ENCODE measurements around the gene PLCXD1.
"Not testable (repeated sequence)": the region's sequence is repeated elsewhere in the genome, so short reads cannot be mapped to it uniquely, and the experiment has no call there.

Gene PLCXD1

DNA sequence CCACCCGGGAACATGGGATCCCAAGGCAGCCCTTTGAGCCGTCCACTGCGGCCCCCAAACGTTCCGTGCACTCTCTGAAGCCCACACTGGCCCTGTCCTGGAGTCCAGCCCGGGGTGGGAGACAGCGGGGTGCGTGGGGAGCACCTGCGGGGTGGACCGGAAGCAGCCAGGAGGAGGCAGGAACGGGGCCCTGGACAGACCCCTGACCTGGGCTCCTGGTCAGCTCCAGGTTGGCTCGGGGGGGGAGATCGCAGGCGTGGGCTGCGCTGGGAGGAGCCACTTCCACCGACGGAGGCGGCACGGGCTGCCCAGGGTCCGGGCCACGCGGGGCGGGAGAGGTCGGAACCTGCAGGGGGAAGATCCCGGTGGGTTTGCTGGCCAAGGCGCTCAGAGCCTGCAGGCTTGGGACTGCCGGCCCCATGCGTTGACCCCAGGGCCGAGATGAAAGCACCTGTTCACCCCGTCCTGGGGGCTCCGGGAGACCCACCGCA lies 5.7 kb upstream of the PLCXD1 start:
- Histone ChIP-seq H3K27me3 (replicated peaks; ENCODE audit: control insufficient read depth, insufficient read depth, low read length) (peaks cover 2% of the 10 kb centered on the region), H3K4me3 (replicated peaks; ENCODE audit: low read depth, low read length) (no peak overlapping the region), H3K36me3 (ENCODE audit: control insufficient read depth, insufficient read depth, low read length) (no peaks in the 10 kb centered on the region)
- DNase-seq (ENCODE audit: extremely low read depth, insufficient read length): no peak
- TF ChIP-seq, protein P1, sequence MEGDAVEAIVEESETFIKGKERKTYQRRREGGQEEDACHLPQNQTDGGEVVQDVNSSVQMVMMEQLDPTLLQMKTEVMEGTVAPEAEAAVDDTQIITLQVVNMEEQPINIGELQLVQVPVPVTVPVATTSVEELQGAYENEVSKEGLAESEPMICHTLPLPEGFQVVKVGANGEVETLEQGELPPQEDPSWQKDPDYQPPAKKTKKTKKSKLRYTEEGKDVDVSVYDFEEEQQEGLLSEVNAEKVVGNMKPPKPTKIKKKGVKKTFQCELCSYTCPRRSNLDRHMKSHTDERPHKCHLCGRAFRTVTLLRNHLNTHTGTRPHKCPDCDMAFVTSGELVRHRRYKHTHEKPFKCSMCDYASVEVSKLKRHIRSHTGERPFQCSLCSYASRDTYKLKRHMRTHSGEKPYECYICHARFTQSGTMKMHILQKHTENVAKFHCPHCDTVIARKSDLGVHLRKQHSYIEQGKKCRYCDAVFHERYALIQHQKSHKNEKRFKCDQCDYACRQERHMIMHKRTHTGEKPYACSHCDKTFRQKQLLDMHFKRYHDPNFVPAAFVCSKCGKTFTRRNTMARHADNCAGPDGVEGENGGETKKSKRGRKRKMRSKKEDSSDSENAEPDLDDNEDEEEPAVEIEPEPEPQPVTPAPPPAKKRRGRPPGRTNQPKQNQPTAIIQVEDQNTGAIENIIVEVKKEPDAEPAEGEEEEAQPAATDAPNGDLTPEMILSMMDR (IDR thresholded peaks at IDR 0.05; ENCODE audit: insufficient read depth, low read length, poor library complexity, severe bottlenecking): no peak

DNA sequence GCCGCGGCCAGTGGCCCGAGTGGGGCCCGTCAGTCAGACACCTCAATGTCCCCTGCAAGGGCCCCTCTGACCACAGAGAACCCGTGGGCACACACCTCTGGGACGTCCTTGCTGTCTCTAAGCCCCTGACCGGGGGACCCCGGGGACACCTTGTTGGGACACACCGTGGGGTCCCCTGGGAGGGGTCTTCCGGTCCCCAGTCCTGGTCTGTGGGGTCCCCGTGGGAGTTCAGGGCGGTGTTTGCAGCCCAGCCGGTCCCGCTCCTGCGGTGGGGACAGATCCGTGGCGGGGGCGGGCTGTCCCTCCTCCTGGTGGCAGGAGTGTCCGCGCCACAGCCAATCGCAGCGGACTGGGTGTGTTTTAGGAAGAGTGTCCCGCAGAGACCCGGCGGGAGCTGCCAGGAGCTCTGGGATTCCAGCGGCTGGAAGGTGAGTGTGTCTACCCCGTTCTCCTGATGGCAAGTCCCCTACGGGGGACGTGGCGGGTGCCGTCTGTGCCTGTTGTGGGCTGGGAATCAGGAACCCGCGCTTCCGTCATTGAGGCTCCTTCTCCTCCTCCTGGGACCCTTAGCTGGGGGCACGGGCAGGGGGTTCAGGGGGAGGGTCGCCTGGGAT lies 5.1 kb upstream of the PLCXD1 start:
- Histone ChIP-seq H3K36me3 (ENCODE audit: control insufficient read depth, insufficient read depth, low read length) (no peaks in the 10 kb centered on the region), H3K4me3 (replicated peaks; ENCODE audit: low read depth, low read length) (peak overlapping the region; percentile 1), H3K27me3 (replicated peaks; ENCODE audit: control insufficient read depth, insufficient read depth, low read length) (peaks cover 2% of the 10 kb centered on the region)
- DNase-seq (ENCODE audit: extremely low read depth, insufficient read length): no peak
- TF ChIP-seq, protein P1 (IDR thresholded peaks at IDR 0.05; ENCODE audit: insufficient read depth, low read length, poor library complexity, severe bottlenecking): no peak

DNA sequence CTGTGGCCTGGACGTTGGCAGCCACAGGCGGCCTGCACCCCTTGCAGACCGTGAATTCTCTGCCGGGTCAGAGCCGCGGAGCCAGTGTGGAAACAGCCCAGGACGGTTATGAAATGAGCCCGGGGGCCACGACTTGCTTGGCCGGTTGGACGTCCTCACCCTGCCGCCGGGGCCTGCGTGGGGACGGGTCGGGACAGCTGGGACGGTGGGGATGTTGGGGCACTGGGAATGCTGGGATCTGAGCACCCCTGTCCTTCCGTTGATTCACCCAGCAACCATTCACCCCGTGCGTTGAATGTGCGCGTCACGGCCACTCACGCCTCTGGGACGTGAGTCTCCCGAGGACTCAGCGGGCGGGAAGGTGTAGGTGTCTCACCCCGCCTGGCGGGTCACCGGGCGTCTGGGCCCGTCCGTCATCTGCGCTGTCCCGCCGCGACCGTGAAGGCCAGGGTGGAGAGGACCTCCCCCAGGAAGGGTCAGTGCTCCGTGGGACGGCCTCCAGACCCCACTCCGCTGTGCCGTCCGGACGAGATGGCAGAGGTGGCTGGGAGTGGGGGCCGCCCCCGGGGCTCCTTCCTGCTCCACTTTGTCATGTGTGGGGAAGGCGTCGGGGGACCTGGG lies 4.5 kb upstream of the PLCXD1 start:
- H3K27me3 ChIP-seq (replicated peaks; ENCODE audit: control insufficient read depth, insufficient read depth, low read length): peaks cover 2% of the 10 kb centered on the region
- H3K36me3 ChIP-seq (ENCODE audit: control insufficient read depth, insufficient read depth, low read length): no peaks in the 10 kb centered on the region
- H3K4me3 ChIP-seq (replicated peaks; ENCODE audit: low read depth, low read length): peak overlapping the region; percentile 1
- TF ChIP-seq, protein P1 (IDR thresholded peaks at IDR 0.05; ENCODE audit: insufficient read depth, low read length, poor library complexity, severe bottlenecking): no peak
- DNase-seq (ENCODE audit: extremely low read depth, insufficient read length): no peak

DNA sequence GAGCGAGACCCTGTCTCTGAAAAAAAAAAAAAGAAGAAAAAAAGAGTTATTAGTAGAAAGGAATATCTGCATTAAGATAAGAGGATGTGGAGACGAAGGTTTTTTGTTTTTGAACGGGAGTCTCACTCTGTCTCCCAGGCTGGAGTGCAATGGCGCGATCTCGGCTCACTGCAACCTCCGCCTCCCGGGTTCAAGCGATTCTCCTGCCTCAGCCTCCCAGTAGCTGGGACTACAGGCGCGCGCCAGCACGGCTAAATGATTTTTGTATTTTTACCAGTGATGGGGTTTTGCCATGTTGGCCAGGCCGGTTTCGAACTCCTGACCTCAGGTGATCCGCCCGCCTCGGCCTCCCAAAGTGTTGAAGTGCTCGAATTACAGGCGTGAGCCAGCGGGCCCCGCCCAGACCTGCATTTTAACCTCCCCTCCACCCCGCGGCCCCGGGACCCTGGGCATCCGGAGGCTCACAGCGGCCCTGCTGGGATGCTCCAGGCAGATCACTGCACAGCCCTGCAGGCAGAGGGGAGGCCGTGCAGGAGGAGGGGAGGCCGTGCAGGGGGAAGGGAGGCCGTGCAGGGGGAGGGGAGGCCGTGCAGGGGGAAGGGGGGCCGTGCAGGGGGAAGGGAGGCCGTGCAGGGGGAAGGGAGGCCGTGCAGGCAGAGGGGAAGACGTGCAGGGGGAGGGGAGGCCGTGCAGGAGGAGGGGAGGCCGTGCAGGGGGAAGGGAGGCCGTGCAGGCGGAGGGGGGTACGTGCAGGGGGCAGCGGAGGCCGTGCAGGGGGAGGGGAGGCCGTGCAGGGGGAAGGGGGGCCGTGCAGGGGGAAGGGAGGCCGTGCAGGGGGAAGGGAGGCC lies 1.2 kb upstream of the PLCXD1 start:
- not testable (repeated sequence) for H3K27me3 ChIP-seq (replicated peaks; ENCODE audit: control insufficient read depth, insufficient read depth, low read length); H3K4me3 ChIP-seq (replicated peaks; ENCODE audit: low read depth, low read length); DNase-seq (ENCODE audit: extremely low read depth, insufficient read length); H3K36me3 ChIP-seq (ENCODE audit: control insufficient read depth, insufficient read depth, low read length)

DNA sequence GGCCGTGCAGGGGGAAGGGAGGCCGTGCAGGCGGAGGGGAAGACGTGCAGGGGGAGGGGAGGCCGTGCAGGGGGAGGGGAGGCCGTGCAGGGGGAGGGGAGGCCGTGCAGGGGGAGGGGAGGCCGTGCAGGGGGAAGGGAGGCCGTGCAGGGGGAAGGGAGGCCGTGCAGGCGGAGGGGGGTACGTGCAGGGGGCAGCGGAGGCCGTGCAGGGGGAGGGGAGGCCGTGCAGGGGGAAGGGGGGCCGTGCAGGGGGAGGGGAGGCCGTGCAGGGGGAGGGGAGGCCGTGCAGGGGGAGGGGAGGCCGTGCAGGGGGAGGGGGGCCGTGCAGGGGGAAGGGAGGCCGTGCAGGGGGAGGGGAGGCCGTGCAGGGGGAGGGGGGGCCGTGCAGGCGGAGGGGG lies 459 bp upstream of the PLCXD1 start:
- not testable (repeated sequence) for H3K27me3 ChIP-seq (replicated peaks; ENCODE audit: control insufficient read depth, insufficient read depth, low read length); H3K4me3 ChIP-seq (replicated peaks; ENCODE audit: low read depth, low read length); H3K36me3 ChIP-seq (ENCODE audit: control insufficient read depth, insufficient read depth, low read length); DNase-seq (ENCODE audit: extremely low read depth, insufficient read length)

DNA sequence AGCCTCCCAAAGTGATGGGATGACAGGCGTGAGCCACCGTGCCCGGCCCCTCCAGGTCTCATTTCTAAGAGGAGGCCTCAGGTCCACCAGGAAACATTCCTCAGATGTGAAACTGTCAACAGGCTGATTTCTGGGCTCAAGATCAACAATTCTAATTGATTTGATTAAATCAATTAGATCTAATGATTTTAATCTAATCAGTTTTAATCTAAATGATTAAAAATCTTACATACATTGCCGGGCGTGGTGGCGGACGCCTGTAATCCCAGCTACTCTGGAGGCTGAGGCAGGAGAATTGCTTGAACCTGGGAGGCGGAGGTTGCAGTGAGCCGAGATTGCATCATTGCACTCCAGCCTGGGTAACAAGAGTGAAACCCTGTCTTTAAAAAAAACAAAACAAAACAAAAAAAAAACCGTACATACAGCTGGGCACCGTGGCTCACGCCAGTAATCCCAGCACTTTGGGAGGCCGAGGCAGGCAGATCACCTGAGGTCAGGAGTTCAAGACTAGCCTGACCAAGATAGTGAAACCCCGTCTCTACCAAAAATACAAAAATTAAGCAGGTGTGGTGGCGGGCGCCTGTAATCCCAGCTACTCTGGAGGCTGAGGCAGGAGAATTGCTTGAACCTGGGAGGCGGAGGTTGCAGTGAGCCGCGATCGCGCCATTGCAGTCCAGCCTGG lies 960 bp downstream of the PLCXD1 start:
- not testable (repeated sequence) for H3K36me3 ChIP-seq (ENCODE audit: control insufficient read depth, insufficient read depth, low read length); DNase-seq (ENCODE audit: extremely low read depth, insufficient read length); H3K27me3 ChIP-seq (replicated peaks; ENCODE audit: control insufficient read depth, insufficient read depth, low read length); H3K4me3 ChIP-seq (replicated peaks; ENCODE audit: low read depth, low read length)
